GM19438 (cell line): ENCODE measurements around the gene LAMA3.
"Not testable (repeated sequence)": the region's sequence is repeated elsewhere in the genome, so short reads cannot be mapped to it uniquely, and the experiment has no call there.

ENCODE experiments used
- ATAC-seq: cut with Tn5 transposase; IDR thresholded peaks from one replicate; pipeline ENCODE4 v1.9.1; 2021; ENCODE audit warnings: low read depth; ENCODE audit not compliant: unreplicated experiment

Gene LAMA3

DNA sequence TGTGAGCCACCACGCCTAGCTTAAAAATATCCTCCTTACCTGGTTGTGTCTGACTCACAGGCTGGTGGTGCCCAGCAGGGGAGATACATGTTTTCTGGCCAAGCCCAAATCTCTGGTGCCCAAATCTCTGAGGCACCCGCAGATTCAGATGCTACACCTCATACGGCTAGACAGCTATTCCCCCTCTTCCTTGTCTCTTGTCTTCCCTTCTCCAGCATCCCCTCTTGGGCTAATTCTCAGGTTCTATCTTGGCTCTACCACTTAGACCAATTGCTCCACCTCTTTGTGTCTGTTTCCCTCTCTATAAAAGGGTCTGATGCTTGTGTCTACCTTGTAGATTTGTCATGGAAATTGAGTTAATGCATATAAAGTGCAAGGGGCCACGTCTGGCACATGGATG lies 13.4 kb downstream of the LAMA3 start:
- no peak for ATAC-seq

DNA sequence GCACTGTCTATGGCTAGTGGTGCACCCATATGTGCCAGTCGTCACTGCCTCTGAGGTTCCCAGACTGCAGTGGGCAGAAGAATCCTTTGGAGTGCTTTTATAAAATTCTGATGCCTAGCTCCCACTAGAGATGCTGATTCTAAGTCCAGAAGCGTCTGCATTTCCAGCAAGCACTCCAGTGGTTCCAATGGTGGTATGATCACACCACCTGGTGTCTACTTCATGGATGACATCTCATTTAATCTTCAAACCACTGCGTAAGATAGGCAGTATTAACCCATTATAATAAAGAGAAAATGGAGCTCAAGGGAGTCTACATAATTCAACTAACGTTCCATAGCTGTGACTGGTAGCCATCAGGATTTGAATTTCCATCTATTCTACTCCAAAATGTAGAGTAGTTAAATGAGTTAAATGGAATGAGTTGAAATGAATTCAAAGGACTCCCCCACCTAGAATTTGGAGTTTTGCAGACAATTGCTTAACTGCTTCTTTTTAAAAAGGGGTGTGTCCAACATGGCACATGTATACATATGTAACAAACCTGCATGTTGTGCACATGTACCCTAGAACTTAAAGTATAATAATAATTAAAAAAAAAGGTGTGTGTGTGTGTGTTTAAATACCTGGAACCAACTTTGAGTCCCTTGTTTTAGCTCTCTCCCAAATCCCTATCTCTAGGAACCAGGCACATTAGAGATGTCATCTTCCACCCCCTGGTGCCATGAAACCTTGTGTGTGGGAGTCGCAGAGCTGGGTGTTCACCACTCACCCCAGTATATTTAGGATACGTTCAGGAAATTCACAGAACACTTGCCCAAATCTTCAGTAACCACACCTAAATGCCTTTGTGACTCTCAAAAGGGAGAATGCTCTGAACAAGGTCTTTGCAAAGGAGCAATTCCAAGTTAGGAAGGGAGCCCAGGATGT lies 14.1 kb downstream of the LAMA3 start:
- ATAC-seq = no peak

DNA sequence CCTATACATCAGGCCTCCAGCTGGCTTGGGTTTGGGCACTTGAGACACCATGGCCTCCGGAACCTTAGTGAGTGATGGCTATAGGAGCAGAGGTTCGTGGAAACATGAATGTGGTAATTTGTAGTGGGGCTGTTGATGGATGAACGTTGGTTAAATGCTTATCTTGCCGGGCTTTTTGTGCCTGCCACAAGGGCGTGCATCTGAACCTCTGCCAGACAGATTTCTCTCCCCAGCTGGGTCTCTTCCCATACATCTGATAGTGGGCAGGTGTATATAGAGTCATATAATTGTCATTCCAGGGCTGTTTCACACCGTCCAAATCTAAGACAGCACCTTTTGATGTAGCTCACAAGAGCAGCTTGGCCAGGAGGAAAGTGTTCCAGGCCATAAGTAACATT lies 14.7 kb downstream of the LAMA3 start:
- no peak for ATAC-seq

DNA sequence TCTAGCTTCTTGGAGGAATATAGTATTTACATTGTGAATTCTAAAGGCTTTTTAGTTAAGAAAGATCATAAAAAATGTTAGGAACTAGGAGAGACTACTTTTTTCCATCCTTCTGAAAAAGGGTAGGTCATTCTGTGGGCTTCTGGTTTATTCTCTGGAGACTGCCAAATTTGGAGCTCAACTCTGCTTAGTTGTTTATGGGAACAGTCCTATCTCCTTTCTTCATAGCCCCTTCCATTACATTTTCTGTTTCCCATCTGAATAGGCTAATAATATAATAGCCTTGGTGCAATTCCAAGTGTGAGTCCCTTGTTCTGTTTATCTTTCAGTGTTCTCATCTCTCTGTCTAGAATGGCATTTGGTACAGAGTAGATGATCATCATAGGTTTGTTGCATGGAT lies 15.6 kb downstream of the LAMA3 start:
- no peak for ATAC-seq

DNA sequence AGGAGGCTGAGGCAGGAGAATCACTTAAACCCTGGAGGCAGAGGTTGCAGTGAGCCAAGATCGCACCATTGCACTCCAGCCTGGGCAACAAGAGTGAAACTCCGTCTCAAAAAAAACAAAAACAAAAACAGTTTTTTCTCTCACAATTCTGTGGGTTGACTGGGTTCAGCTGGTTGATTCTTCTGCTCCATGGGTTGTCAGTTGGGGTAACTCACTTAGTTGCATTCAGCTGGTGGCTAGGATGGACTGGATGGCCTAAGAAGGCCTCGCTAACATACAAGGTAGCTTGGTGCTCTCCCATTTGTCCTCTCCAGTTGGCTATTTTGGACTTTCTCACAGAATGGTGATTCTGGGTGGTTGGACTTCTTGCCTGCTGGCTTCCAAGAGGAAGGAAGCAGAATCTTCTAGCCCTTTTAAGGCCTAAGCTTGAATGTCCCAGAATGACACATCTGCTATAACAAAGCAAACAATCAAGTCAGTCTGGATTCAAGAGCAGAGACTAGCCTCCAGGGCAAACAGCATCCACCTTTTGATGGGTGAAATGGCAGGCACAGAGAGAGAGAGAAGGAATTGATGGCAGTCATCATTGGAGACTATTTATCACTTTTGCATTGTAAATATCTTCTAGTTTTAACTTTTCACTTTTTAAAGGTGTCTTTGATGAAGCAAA lies 17.9 kb downstream of the LAMA3 start:
- no peak for ATAC-seq

DNA sequence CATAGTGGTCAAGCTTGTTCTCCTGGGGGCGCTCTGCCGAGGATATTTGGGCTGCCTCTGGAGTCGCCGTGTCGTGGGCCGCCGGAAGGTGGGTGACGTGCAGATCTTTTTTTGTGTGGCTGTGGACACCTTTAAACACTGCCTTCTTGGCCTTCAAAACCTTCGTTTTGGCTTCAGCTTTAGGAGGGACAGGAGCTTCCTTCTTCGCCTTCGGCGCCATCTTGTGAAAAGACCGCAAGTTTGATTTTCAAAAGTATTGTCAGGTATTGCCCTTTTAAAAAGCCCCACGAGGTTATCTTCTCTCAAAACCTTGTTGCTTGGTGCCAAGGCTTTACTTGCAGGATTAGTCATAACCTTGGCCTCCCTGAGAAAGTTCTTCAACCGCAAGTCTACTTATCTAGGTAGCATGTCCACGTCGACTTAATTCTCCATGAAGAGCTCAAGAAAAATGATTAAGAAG lies 20.8 kb downstream of the LAMA3 start:
- no peak for ATAC-seq

DNA sequence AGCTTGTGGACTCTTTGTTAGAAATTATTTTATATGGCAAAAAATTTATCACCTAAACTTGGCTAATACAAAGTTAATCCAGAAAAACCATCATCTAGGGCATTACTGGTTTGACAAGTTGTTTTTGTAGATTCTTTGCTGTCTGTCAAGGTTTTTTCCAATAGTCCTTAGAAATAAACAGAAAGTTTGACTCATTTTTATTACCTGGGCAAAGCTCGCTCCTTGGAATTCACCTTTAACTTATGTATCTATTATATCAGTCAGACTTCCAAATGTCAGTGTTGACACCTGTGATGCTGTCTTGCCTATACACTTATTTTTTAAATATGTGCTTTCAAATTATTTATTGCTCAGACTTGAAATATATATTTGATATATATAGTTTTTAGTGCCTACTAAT lies 21.7 kb downstream of the LAMA3 start:
- ATAC-seq = no peak

DNA sequence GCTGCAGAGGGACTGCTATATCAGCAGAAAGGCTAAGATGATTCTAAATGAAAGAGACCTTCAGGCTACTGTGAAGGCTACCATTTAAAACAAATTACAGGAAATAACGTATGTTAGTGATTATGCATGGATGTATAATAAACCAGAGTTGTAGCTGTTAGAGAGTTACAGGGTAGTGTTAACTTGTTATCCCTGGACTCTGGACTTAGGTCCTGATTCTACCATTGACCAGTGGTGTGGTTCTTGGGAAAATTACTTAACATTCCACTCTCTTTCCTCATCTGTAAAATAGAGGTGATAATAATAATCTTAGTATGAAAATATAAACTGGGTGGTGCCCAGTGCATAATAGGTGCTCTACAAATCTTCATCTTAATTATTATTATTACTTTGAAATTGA lies 22.2 kb downstream of the LAMA3 start:
- ATAC-seq = no peak

DNA sequence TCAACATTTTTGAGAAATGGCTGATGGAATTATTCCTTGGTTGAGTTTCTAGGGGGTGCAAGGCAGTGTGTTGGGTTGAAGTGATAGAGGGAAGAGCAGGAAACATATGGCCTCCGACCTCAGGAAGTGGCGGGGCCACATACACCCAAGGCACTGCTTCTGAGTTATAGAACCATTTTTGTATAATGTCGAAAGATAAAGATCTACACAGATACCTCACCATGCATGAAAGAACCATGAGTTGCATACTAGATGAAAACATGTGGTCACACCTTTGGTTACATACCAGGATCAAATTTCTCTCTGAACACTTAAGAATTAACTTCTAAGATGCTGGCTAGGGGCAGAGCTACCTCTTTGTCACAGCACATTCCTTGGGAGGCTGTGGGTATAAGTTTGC lies 23.2 kb downstream of the LAMA3 start:
- no peak for ATAC-seq

DNA sequence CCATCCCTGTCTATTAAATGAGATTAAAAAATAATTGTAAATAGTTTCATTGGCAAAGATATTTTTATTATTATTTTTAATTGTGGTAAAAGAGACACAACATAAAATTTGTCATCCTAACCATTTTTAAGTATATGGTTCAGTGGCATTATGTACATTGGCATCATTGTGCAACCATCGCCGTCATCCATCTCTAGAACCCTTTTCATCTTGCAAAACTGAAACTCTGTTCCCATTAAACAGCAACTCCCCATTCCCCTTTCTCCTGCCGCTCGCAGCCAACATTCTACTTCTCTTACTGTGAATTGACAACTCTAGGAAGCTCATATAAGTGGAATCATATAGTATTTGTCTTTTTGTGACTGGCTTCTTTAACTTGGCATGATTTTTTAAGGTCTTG lies 25.3 kb downstream of the LAMA3 start:
- ATAC-seq = no peak

DNA sequence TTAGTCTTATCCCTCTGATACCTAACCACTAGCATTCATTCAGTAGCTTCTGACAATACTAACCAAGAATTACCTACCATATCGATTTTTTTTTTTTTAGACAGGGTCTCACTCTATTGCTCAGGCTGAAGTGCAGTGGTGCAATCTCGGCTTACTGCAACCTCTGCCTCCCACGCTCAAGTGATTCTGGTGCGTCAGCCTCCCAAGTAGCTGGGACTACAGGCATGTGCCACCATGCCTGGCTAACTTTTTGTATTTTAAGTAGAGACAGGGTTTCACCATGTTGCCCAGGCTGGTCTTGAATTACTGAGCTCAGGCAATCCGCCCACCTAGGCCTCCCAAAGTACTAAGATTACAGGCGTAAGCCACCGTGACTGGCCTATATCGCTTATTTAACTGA lies 26.8 kb downstream of the LAMA3 start:
- not testable (repeated sequence) for ATAC-seq

DNA sequence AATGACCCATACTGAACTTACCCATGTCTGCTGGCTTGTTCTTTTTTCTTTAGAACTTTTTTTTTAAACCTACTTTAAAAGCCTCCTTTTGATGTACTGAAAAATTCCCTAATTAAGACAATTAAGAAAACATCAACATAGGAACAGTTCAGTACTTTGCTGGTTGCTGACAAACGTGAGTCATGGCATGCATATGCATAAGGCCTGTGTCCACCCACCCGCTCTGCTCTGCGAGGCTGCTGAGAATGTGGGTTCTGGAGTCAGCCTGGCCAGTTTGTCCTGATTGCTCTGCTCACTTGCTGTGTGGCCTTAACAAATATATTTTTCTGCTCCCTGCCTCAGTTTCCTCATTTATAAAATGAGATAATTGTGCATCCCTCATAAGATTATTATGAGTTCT lies 27.3 kb downstream of the LAMA3 start:
- no peak for ATAC-seq

DNA sequence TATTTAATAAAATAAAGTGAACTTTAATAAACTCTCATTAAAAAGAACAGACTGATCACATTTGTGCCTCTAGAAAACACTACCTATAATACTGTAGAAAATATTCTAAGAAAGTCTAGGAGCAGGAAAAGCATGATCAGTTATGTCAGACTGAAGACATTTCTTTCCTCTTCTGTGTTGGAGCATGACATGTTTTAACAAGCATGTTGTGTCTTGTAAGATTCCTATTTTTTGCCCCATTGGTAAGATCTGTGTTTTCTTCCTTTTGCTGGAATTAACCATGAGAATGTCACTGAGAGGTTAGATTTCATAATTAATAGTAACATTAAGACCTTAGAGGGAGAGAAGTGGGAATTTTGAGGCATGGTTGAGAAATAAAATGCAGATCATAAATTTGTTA lies 27.7 kb downstream of the LAMA3 start:
- ATAC-seq = no peak

DNA sequence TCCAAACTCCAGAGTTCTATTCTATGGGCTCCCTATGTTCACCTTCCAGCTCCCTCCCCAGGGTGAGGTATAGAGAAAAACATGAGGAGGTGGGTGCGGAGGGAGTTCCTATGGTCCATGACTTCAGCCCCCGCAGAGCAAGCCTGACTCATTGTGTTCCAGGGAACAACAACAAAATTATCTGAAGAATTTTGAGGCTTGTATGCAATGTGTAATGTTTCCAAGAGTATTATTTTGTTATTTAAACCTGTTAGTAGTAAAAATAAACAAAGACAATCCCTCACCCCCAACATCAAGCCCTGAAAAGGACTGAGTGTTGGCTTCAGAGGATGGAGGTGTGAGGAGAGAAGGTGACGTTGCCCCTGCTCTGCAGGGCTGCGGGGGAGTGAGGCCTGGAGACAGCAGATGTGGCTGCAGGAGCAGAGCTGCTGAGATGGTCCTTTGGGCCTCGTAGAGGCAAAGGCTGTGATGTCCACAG lies 29.0 kb downstream of the LAMA3 start:
- ATAC-seq = no peak

DNA sequence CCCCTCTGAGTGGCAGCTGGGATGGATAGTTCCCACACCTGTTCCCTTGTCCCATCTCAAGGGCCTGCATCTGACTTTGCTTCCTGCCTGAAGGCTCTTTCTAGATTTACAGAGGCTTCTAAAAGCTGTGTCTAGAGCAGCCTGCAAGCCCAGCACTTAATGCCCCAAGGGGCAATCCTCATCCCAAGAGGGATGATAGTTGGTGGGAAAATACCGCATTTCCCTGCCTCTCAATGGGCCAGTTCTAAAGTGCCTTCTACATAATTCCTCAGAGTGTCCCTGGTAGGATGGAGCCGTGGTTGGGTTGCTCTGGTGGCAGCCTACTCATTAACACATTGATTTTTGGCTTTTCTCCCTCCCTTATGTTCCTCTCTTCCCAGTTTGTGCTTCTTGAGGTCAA lies 29.5 kb downstream of the LAMA3 start:
- no peak for ATAC-seq

DNA sequence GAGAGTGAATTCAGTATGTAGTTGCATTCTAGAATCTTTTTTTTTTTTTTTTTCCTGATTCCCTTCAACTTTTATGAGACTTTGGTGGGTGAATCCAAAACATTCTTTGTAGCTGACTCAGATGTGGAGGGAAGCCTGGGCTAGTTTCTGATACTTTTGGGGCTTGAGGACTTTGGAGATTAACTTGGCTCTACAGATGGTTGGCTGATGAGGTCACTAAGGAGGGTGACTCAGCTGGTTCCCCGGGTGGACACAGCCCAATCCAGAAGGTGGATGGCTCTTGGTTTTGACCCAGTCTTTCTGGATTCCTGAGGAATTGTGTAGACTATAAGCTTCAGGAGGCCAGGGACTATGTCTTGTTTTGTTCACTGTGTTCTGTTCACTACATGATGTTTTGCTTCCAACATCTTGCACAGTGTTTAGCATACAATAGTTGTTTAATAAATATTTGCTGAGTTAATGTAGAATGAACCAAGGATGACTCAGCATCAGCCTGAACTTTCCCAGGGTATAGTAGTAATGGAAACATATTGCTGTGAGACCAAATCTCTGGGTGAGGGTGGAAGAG lies 30.5 kb downstream of the LAMA3 start:
- ATAC-seq = no peak

DNA sequence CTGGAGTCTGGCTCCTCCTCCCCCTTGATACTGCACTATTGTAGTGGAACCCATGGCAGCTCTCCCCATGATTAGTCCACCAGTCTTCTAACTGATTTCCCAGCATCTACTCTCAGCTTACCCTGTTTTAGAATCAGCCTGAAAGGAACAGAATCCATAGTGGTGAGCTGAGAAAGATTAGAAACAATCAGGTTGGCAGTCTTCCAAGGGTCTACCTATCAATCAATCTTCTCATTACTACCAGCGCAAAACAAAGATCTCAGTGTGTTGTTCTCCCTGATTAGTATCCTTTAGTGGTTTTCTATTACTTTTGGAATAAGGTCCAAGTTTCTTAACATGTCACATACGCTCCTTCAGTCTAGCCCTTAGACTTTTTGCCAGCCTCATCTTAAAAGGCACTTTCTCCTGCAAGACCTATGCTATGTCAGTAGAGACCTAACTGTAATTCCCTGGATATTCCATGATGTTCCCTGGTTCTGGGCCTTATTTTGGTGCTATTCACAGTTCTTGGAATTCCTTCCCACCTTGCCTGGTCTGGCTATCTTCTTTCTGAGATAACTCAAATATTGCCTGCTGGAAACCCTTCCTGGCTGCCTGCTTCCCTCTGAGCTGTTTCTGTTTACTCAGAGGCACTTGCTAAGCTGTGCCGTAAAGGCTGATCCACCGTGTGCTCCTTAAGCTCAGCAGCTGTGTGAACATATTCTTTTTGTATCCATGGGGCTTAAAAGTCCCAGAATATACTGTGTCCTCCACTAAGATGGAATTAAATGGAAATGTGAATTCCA lies 32.6 kb downstream of the LAMA3 start:
- ATAC-seq = no peak

DNA sequence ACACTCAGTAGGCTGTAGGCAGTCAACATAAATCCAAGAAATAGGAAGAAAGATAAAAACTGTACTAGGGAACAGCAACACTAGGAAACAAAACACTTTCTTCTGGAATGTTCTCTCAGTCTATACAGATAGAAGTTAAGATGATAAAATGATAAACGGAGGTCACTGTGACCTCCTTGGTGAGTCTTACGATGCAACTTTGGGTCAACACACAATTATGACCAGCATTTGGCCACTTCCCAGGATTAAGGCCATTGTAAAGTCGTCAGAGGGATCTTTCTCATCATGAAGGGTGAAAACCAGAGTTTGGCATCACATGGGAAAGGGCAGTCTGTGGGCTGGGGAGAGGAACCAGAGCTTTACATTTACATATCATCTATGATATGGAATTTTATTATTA lies 33.4 kb downstream of the LAMA3 start:
- ATAC-seq = no peak

DNA sequence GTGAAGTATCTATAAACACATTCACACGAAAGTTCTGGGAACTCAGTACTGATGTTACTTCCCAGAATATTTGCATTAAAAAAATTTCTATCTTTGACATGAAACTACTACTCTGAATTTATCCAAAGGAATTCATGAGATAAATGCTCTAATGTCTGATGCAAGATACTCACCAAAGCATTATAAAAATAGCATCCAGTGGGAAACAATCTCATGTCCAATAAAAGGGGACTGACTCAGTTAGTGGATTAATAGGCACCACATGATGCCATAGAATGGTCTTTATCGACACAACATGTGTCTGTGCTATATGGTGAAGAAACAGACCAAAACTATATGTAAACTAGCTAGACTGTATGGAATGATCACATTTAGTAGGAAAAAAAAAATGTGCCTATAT lies 33.9 kb downstream of the LAMA3 start:
- ATAC-seq = no peak

DNA sequence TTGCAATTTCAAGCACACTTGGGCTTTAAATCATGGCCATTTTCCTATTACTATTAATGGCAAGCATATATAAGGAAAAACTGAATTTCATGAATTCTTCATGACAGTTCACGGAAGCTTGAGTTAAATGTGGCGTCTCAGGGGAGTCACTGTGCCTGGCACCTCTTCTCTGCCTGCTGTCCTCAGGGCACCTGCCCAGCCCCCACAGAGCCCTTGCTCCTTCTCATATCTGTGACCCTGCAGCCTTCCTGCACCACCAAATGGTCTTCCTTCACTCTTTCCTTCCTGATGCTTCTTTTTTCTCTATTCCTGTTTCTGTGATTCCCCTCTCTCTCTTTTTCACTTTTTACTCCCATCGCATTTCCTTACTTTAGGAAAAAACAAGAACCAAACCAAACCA lies 35.4 kb downstream of the LAMA3 start:
- ATAC-seq = no peak

DNA sequence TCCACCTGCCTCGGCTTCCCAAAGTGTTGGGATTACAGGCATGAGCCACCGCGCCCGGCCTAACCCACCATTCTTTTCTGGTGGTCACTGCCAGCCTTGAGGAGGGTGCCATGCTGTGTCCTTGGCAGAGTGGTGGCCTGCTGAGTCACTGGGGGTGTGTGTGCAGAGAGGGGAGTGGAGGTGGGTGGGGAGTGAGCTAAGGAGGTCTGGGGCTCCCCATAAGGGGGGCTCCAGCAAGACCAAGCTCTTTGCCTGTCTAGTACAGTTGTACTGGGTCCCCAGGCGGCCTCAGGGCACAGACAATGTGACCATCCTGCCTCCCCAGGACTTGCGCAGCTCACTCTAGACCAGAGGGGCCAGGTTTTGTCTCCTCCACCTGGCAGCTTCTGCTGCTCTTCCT lies 36.1 kb downstream of the LAMA3 start:
- no peak for ATAC-seq
